HEK293 (cell line): Measurements from ENCODE around the gene LLGL2.

Experiments used
- CTCF ChIA-PET: fragments of 350-600 bp; formaldehyde crosslinking; extraction: SDS; loops from one replicate; lab custom pipeline; 2021; ENCODE audit warnings: antibody characterized with exemption; lab: Yijun Ruan, JAX
- POLR2A ChIA-PET: fragments of 300-600 bp; formaldehyde crosslinking; extraction: SDS; loops from one replicate; lab custom pipeline; 2020; ENCODE audit warnings: antibody characterized with exemption, inconsistent platforms; lab: Yijun Ruan, JAX
- H3K27ac ChIP-seq: fragments of 200-500 bp; sonication (Bioruptor generic); 2 replicates; pipeline ENCODE4 v1.5.1; 2014; ENCODE audit warnings: low read depth, low read length, control low read depth, inconsistent platforms; ENCODE audit errors: extremely low read depth
- H3K36me3 ChIP-seq, 2 experiments: fragments of 200-500 bp in 1 of 2; sonication (Bioruptor generic) in 1 of 2; 1 replicate in 1 of 2; 2 replicates in 1 of 2; pipeline ENCODE4 v1.5.1; 2014 to 2017; ENCODE audit warnings: inconsistent platforms in 2 of 2, low read length in 2 of 2; ENCODE audit not compliant: control insufficient read depth in 2 of 2, insufficient read depth in 1 of 2
- H3K4me1 ChIP-seq: fragments of 200-500 bp; sonication (Bioruptor generic); 2 replicates; pipeline ENCODE4 v1.5.1; 2014; ENCODE audit warnings: mild to moderate bottlenecking, low read length, inconsistent platforms; ENCODE audit not compliant: control insufficient read depth, insufficient read depth
- H3K4me3 ChIP-seq: 2 replicates; pipeline ENCODE4 v1.5.1; 2011; ENCODE audit warnings: low read depth, mild to moderate bottlenecking, control low read depth, low read length, moderate library complexity
- H3K9me3 ChIP-seq: fragments of 200-500 bp; sonication (Bioruptor generic); 2 replicates; pipeline ENCODE4 v1.5.1; 2014; ENCODE audit warnings: low read depth, low read length, inconsistent platforms; ENCODE audit not compliant: control insufficient read depth, insufficient read depth
- KLF7 ChIP-seq: fragments of 450-650 bp; formaldehyde crosslinking; IDR thresholded peaks from 2 replicates; pipeline ENCODE4 v1.5.1; 2016; ENCODE audit warnings: missing biosample characterization, missing genetic modification characterization, borderline replicate concordance
- KLF9 ChIP-seq: fragments of 450-650 bp; formaldehyde crosslinking; IDR thresholded peaks from 2 replicates; pipeline ENCODE4 v1.5.1; 2016; ENCODE audit warnings: missing biosample characterization, missing genetic modification characterization, low read depth
- ZBTB20 ChIP-seq: fragments of 450-650 bp; formaldehyde crosslinking; IDR thresholded peaks from 2 replicates; pipeline ENCODE4 v1.5.1; 2016; ENCODE audit warnings: missing biosample characterization, missing genetic modification characterization
- ZNF140 ChIP-seq: fragments of 450-650 bp; formaldehyde crosslinking; IDR thresholded peaks from 2 replicates; pipeline ENCODE4 v1.5.1; 2016; ENCODE audit warnings: missing biosample characterization, missing genetic modification characterization
- ZNF157 ChIP-seq: fragments of 450-650 bp; formaldehyde crosslinking; IDR thresholded peaks from 2 replicates; pipeline ENCODE4 v1.5.1; 2016; ENCODE audit warnings: missing biosample characterization, missing genetic modification characterization
- ZNF174 ChIP-seq: fragments of 450-650 bp; formaldehyde crosslinking; IDR thresholded peaks from 2 replicates; pipeline ENCODE4 v1.5.0; 2017; ENCODE audit warnings: missing biosample characterization, mild to moderate bottlenecking, missing genetic modification characterization
- ZNF248 ChIP-seq: fragments of 450-650 bp; formaldehyde crosslinking; IDR thresholded peaks from 2 replicates; pipeline ENCODE4 v1.5.1; 2017; ENCODE audit warnings: missing biosample characterization, missing genetic modification characterization
- ZNF292 ChIP-seq: fragments of 450-650 bp; formaldehyde crosslinking; IDR thresholded peaks from 2 replicates; pipeline ENCODE4 v1.5.1; 2016; ENCODE audit warnings: low read depth, missing biosample characterization, missing genetic modification characterization, borderline replicate concordance
- ZNF433 ChIP-seq: fragments of 450-650 bp; formaldehyde crosslinking; IDR thresholded peaks from 2 replicates; pipeline ENCODE4 v1.5.1; 2016; ENCODE audit warnings: missing biosample characterization, missing genetic modification characterization, low read depth
- ZNF521 ChIP-seq: fragments of 450-650 bp; formaldehyde crosslinking; IDR thresholded peaks from 2 replicates; pipeline ENCODE4 v1.5.1; 2017; ENCODE audit warnings: missing biosample characterization, mild to moderate bottlenecking, missing genetic modification characterization
- ZNF544 ChIP-seq: fragments of 450-650 bp; formaldehyde crosslinking; IDR thresholded peaks from 2 replicates; pipeline ENCODE4 v1.5.0; 2017; ENCODE audit warnings: missing biosample characterization, missing genetic modification characterization
- ZNF654 ChIP-seq: fragments of 450-650 bp; formaldehyde crosslinking; IDR thresholded peaks from 2 replicates; pipeline ENCODE4 v1.5.1; 2016; ENCODE audit warnings: low read depth, missing biosample characterization, missing genetic modification characterization
- ZNF791 ChIP-seq: fragments of 450-650 bp; formaldehyde crosslinking; IDR thresholded peaks from 2 replicates; pipeline ENCODE4 v1.5.1; 2016; ENCODE audit warnings: missing biosample characterization, missing genetic modification characterization
- TF ChIP-seq, protein P1 (sequence below): fragments of 450-650 bp; formaldehyde crosslinking; IDR thresholded peaks from 2 replicates; pipeline ENCODE4 v1.5.1; 2016; ENCODE audit warnings: missing biosample characterization, missing genetic modification characterization
- TF ChIP-seq, protein P2 (sequence below): fragments of 450-650 bp; IDR thresholded peaks from 2 replicates; pipeline ENCODE4 v1.5.1; 2018; ENCODE audit warnings: missing biosample characterization, mild to moderate bottlenecking, missing genetic modification characterization
- TF ChIP-seq, protein P3 (sequence below): fragments of 450-650 bp; formaldehyde crosslinking; IDR thresholded peaks from 2 replicates; pipeline ENCODE4 v1.5.1; 2016; ENCODE audit warnings: missing biosample characterization, missing genetic modification characterization
- TF ChIP-seq, protein P4 (sequence below): fragments of 450-650 bp; formaldehyde crosslinking; IDR thresholded peaks from 2 replicates; pipeline ENCODE4 v1.5.1; 2016; ENCODE audit warnings: missing biosample characterization, missing genetic modification characterization

The LLGL2 gene

DNA sequence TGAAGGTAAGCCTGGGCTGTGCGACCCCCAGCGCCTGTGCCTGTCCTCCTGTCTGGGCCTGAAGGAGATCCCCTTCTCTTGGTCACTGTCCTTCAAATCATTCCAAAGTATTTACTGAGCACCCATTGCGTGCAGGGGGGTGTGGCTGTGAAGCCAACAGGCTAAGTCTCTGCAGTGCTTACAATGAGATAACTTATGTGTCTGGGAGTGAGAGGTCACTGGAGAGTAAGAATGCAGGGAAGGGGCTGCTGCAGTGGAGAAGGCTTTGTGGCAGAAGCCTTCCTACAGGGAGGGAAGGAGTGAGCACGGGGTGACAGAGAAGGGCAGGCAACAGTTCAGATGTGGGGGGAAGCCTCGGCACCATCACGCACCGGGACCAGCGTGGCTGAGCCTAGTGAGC, 96.6 kb downstream of the LLGL2 start:
- CTCF ChIA-PET = interaction anchor here (0.6 to 4.4 kb wide), 8 partner anchors 11 to 833 kb away, joined by 3 to 47 read pairs (median 6); partner anchors contain the start of gene SMIM5

DNA sequence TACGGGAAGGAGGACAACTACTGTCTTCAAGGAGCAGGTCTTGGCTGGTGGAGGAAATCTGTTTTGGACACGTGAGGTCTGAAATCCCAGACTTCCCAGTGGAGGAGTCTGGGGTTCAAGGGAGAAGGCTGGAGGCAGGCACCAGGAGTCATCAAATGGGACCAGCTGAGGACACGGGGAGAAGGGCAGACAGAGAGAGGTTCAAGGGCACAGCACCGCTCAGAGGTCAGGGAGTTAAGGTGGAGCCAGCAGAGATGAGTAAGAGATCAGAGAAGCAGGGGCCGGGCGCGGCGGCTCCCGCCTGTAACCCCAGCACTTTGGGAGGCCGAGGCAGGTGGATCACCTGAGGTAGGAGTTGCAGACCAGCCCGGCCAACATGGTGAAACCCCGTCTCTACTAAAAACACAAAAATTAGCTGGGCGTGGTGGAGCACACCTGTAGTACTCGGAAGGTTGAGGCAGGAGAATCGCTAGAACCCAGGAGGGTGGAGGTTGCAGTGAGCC, 97.3 kb downstream of the LLGL2 start:
- peaks cover 0 to 17% of the 10 kb centered on the region in 2 experiments; a peak in 1 of 3 replicates for H3K36me3 ChIP-seq

More for the DNA sequence above, 96.6 kb downstream of the LLGL2 start:
- Histone ChIP-seq H3K36me3 (peaks cover 0 to 12% of the 10 kb centered on the region in 2 experiments; a peak in 1 of 3 replicates), H3K4me3 (no peak overlapping the region), H3K9me3 (no peaks in the 10 kb centered on the region), H3K4me1 (no peaks in the 10 kb centered on the region), H3K27ac (no peak overlapping the region)
- POLR2A ChIA-PET = interaction anchor here (1.9 kb wide), 1 partner anchor 11 kb away, joined by 5 read pairs; the partner anchor contains the start of gene SMIM5
- TF ChIP-seq, protein P1, sequence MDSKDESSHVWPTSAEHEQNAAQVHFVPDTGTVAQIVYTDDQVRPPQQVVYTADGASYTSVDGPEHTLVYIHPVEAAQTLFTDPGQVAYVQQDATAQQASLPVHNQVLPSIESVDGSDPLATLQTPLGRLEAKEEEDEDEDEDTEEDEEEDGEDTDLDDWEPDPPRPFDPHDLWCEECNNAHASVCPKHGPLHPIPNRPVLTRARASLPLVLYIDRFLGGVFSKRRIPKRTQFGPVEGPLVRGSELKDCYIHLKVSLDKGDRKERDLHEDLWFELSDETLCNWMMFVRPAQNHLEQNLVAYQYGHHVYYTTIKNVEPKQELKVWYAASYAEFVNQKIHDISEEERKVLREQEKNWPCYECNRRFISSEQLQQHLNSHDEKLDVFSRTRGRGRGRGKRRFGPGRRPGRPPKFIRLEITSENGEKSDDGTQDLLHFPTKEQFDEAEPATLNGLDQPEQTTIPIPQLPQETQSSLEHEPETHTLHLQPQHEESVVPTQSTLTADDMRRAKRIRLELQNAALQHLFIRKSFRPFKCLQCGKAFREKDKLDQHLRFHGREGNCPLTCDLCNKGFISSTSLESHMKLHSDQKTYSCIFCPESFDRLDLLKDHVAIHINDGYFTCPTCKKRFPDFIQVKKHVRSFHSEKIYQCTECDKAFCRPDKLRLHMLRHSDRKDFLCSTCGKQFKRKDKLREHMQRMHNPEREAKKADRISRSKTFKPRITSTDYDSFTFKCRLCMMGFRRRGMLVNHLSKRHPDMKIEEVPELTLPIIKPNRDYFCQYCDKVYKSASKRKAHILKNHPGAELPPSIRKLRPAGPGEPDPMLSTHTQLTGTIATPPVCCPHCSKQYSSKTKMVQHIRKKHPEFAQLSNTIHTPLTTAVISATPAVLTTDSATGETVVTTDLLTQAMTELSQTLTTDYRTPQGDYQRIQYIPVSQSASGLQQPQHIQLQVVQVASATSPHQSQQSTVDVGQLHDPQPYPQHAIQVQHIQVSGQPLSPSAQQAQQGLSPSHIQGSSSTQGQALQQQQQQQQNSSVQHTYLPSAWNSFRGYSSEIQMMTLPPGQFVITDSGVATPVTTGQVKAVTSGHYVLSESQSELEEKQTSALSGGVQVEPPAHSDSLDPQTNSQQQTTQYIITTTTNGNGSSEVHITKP (tag by site-specific recombination) = no peak
- no peak for TF ChIP-seq ZNF654 (tag by site-specific recombination)
- TF ChIP-seq ZNF248 (tag by site-specific recombination) = no peak
- TF ChIP-seq KLF9 (tag by site-specific recombination) = peak; percentile 62
- TF ChIP-seq ZNF157 = no peak

DNA sequence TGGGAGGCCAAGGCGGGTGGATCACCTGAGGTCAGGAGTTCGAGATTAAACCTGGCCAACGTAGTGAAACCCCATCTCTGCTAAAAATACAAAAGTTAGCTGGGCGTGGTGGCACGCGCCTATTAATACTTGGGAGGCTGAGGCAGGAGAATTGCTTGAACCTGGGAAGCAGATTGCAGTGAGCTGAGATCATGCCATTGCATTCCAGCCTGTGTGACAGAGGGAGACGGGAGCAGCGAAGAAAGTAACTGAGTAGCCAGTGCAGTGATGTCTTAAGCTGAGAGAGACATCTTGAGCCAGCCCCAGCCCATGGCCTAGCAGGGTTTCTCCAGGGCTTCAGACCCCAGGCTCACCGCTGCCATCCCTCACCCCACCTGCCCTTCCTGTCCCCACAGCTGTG, 97.9 kb downstream of the LLGL2 start:
- TF ChIP-seq ZNF174 (tag by site-specific recombination) (no peak), KLF7 (no peak)
- TF ChIP-seq, protein P2, sequence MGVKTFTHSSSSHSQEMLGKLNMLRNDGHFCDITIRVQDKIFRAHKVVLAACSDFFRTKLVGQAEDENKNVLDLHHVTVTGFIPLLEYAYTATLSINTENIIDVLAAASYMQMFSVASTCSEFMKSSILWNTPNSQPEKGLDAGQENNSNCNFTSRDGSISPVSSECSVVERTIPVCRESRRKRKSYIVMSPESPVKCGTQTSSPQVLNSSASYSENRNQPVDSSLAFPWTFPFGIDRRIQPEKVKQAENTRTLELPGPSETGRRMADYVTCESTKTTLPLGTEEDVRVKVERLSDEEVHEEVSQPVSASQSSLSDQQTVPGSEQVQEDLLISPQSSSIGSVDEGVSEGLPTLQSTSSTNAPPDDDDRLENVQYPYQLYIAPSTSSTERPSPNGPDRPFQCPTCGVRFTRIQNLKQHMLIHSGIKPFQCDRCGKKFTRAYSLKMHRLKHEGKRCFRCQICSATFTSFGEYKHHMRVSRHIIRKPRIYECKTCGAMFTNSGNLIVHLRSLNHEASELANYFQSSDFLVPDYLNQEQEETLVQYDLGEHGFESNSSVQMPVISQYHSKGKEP (tag by site-specific recombination) = no peak
- CTCF ChIA-PET = interaction anchor here (0.6 to 5.0 kb wide), 8 partner anchors 10 to 141 kb away, joined by 3 to 50 read pairs (median 4); partner anchors contain the start of gene SMIM5
- Histone ChIP-seq H3K4me1 (no peaks in the 10 kb centered on the region), H3K36me3 (peaks cover 0 to 22% of the 10 kb centered on the region in 2 experiments; a peak in 1 of 3 replicates), H3K27ac (no peak overlapping the region), H3K4me3 (no peak overlapping the region), H3K9me3 (no peaks in the 10 kb centered on the region)
- POLR2A ChIA-PET = interaction anchor here (0.7 kb wide), 1 partner anchor 9 kb away, joined by 3 read pairs; no protein-coding TSS in a partner anchor

More for the DNA sequence above, 97.3 kb downstream of the LLGL2 start:
- ChIA-PET CTCF (interaction anchor here (0.6 to 5.0 kb wide), 7 partner anchors 10 to 140 kb away, joined by 3 to 50 read pairs (median 5); partner anchors contain the start of gene SMIM5), POLR2A (interaction anchor here (1.9 kb wide), 1 partner anchor 10 kb away, joined by 5 read pairs; the partner anchor contains the start of gene SMIM5)
- Histone ChIP-seq H3K9me3 (no peaks in the 10 kb centered on the region), H3K4me3 (no peak overlapping the region), H3K27ac (no peak overlapping the region), H3K4me1 (no peaks in the 10 kb centered on the region)
- TF ChIP-seq, protein P3, sequence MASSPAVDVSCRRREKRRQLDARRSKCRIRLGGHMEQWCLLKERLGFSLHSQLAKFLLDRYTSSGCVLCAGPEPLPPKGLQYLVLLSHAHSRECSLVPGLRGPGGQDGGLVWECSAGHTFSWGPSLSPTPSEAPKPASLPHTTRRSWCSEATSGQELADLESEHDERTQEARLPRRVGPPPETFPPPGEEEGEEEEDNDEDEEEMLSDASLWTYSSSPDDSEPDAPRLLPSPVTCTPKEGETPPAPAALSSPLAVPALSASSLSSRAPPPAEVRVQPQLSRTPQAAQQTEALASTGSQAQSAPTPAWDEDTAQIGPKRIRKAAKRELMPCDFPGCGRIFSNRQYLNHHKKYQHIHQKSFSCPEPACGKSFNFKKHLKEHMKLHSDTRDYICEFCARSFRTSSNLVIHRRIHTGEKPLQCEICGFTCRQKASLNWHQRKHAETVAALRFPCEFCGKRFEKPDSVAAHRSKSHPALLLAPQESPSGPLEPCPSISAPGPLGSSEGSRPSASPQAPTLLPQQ (tag by site-specific recombination) = no peak
- TF ChIP-seq ZNF521 (tag by site-specific recombination) (no peak), ZNF140 (tag by site-specific recombination) (no peak), ZNF791 (tag by site-specific recombination) (no peak), ZNF248 (tag by site-specific recombination) (no peak), ZBTB20 (tag by site-specific recombination) (no peak), ZNF544 (tag by site-specific recombination) (no peak), ZNF433 (no peak), ZNF292 (tag by site-specific recombination) (no peak)
- TF ChIP-seq, protein P4, sequence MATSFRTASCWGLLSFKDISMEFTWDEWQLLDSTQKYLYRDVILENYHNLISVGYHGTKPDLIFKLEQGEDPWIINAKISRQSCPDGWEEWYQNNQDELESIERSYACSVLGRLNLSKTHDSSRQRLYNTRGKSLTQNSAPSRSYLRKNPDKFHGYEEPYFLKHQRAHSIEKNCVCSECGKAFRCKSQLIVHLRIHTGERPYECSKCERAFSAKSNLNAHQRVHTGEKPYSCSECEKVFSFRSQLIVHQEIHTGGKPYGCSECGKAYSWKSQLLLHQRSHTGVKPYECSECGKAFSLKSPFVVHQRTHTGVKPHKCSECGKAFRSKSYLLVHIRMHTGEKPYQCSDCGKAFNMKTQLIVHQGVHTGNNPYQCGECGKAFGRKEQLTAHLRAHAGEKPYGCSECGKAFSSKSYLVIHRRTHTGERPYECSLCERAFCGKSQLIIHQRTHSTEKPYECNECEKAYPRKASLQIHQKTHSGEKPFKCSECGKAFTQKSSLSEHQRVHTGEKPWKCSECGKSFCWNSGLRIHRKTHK (tag by site-specific recombination) = no peak
